GM21423 (cell line): ENCODE results near the gene TTC38.

ENCODE experiments used
- ATAC-seq: cut with Tn5 transposase; IDR thresholded peaks from one replicate; pipeline ENCODE4 v1.9.1; 2021; ENCODE audit warnings: mild to moderate bottlenecking, moderate library complexity; ENCODE audit not compliant: unreplicated experiment

Gene TTC38

GRCh38 chr22:46276563-46276962, 8.8 kb downstream of the TTC38 start:
- no peak for ATAC-seq

- ATAC-seq = no peak
Measured at GRCh38 chr22:46278656-46279645, 11.1 kb downstream of the TTC38 start.

- no peak for ATAC-seq
Measured at GRCh38 chr22:46280063-46280817, 12.4 kb downstream of the TTC38 start.

GRCh38 chr22:46280999-46281623, 13.3 kb downstream of the TTC38 start:
- no peak for ATAC-seq

GRCh38 chr22:46281866-46282678, 14.3 kb downstream of the TTC38 start:
- ATAC-seq = no peak

- no peak for ATAC-seq
Measured at GRCh38 chr22:46286006-46286405, 18.2 kb downstream of the TTC38 start.

GRCh38 chr22:46286941-46287872, 19.4 kb downstream of the TTC38 start:
- ATAC-seq = no peak

GRCh38 chr22:46287873-46288751, 20.3 kb downstream of the TTC38 start:
- peak; percentile 74 for ATAC-seq

- no peak for ATAC-seq
Measured at GRCh38 chr22:46288846-46289243, 21.0 kb downstream of the TTC38 start.

- ATAC-seq = no peak
Measured at GRCh38 chr22:46289244-46289891, 21.6 kb downstream of the TTC38 start.

- no peak for ATAC-seq
Measured at GRCh38 chr22:46290121-46290842, 22.5 kb downstream of the TTC38 start.

GRCh38 chr22:46290843-46291785, 23.3 kb downstream of the TTC38 start:
- ATAC-seq = no peak

- ATAC-seq = no peak
Measured at GRCh38 chr22:46292173-46292572, 24.4 kb downstream of the TTC38 start.

- no peak for ATAC-seq
Measured at GRCh38 chr22:46292732-46293131, 24.9 kb downstream of the TTC38 start.

- ATAC-seq = no peak
Measured at GRCh38 chr22:46293577-46294260, 25.9 kb downstream of the TTC38 start.

- no peak for ATAC-seq
Measured at GRCh38 chr22:46294784-46295183, 27.0 kb downstream of the TTC38 start.
